ENCODE measurements around the gene SERINC5.

SERINC5 gene

DNA sequence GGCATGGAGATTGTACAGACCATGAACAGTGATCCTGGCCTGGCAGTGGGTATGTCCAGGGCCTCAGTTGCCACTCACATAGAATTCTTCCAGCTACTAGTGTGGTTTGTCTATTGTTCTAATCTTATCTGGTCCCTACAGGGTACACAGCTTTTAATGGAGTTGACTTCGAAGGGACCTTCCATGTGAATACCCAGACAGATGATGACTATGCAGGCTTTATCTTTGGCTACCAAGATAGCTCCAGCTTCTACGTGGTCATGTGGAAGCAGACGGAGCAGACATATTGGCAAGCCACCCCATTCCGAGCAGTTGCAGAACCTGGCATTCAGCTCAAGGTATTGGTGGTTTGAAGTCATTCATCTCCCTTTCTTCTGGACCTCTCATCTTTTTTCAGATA, 176.9 kb downstream of the SERINC5 start (continued):
- no peak for TF ChIP-seq ZC3H10 (CRISPR knock-in tag; IDR thresholded peaks at IDR 0.05)
- TF ChIP-seq, protein P1, sequence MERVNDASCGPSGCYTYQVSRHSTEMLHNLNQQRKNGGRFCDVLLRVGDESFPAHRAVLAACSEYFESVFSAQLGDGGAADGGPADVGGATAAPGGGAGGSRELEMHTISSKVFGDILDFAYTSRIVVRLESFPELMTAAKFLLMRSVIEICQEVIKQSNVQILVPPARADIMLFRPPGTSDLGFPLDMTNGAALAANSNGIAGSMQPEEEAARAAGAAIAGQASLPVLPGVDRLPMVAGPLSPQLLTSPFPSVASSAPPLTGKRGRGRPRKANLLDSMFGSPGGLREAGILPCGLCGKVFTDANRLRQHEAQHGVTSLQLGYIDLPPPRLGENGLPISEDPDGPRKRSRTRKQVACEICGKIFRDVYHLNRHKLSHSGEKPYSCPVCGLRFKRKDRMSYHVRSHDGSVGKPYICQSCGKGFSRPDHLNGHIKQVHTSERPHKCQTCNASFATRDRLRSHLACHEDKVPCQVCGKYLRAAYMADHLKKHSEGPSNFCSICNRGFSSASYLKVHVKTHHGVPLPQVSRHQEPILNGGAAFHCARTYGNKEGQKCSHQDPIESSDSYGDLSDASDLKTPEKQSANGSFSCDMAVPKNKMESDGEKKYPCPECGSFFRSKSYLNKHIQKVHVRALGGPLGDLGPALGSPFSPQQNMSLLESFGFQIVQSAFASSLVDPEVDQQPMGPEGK (CRISPR knock-in tag; IDR thresholded peaks at IDR 0.05; ENCODE audit: borderline replicate concordance): no peak
- no peak for TF ChIP-seq ARNTL (CRISPR knock-in tag; IDR thresholded peaks at IDR 0.05; ENCODE audit: borderline replicate concordance, low read depth)
- no peak for TF ChIP-seq ZNF70 (CRISPR knock-in tag; IDR thresholded peaks at IDR 0.05)
- no peak for TF ChIP-seq ZFP30 (CRISPR knock-in tag; IDR thresholded peaks at IDR 0.05)
- no peak for TF ChIP-seq TOX (CRISPR knock-in tag; IDR thresholded peaks at IDR 0.05; ENCODE audit: borderline replicate concordance)
- no peak for TF ChIP-seq TCF4 (CRISPR knock-in tag; IDR thresholded peaks at IDR 0.05; ENCODE audit: borderline replicate concordance)

DNA sequence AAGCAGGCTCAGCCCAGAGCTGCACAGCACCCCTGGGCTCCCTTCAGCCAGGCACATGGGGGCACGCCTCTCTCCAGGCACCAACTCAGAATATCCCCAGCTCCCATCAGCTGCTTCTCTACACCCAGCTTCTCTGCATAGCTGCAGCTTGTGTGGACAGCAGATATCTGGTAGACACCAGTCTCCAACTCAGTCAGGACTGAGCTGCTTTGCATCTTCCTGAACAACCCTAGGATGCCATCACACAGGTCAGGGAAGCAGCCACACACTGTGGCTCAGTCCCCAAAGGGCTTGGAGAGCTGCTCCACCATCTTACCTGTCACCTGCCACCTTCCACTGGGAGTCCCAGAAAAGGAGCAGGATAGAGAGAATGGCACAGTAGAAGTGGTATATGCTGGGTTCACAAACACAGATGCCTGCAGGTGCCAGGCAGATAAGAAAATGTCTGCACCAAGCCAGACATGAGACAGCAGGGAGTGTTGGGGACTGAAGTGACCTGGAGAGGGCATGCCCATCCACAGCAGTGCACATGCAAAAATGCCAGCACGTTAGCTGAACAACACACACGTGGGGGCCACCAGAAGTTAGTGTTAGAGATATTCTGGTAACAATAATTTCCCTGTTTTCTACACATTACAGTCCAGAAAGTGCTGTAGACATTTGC, 178.7 kb downstream of the SERINC5 start:
- no peak for ATAC-seq
- TF ChIP-seq OSR1 (CRISPR knock-in tag; IDR thresholded peaks at IDR 0.05): no peak
- TF ChIP-seq, protein P2, sequence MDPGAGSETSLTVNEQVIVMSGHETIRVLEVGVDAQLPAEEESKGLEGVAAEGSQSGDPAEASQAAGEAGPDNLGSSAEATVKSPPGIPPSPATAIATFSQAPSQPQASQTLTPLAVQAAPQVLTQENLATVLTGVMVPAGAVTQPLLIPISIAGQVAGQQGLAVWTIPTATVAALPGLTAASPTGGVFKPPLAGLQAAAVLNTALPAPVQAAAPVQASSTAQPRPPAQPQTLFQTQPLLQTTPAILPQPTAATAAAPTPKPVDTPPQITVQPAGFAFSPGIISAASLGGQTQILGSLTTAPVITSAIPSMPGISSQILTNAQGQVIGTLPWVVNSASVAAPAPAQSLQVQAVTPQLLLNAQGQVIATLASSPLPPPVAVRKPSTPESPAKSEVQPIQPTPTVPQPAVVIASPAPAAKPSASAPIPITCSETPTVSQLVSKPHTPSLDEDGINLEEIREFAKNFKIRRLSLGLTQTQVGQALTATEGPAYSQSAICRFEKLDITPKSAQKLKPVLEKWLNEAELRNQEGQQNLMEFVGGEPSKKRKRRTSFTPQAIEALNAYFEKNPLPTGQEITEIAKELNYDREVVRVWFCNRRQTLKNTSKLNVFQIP (CRISPR knock-in tag; IDR thresholded peaks at IDR 0.05; ENCODE audit: borderline replicate concordance, low read depth): no peak
- no peak for TF ChIP-seq TCF4 (CRISPR knock-in tag; IDR thresholded peaks at IDR 0.05; ENCODE audit: borderline replicate concordance)
- no peak for TF ChIP-seq ZFP3 (CRISPR knock-in tag; IDR thresholded peaks at IDR 0.05)
- TF ChIP-seq ZFP30 (CRISPR knock-in tag; IDR thresholded peaks at IDR 0.05): no peak
- TF ChIP-seq, protein P1 (CRISPR knock-in tag; IDR thresholded peaks at IDR 0.05; ENCODE audit: borderline replicate concordance): no peak
- TF ChIP-seq, protein P3, sequence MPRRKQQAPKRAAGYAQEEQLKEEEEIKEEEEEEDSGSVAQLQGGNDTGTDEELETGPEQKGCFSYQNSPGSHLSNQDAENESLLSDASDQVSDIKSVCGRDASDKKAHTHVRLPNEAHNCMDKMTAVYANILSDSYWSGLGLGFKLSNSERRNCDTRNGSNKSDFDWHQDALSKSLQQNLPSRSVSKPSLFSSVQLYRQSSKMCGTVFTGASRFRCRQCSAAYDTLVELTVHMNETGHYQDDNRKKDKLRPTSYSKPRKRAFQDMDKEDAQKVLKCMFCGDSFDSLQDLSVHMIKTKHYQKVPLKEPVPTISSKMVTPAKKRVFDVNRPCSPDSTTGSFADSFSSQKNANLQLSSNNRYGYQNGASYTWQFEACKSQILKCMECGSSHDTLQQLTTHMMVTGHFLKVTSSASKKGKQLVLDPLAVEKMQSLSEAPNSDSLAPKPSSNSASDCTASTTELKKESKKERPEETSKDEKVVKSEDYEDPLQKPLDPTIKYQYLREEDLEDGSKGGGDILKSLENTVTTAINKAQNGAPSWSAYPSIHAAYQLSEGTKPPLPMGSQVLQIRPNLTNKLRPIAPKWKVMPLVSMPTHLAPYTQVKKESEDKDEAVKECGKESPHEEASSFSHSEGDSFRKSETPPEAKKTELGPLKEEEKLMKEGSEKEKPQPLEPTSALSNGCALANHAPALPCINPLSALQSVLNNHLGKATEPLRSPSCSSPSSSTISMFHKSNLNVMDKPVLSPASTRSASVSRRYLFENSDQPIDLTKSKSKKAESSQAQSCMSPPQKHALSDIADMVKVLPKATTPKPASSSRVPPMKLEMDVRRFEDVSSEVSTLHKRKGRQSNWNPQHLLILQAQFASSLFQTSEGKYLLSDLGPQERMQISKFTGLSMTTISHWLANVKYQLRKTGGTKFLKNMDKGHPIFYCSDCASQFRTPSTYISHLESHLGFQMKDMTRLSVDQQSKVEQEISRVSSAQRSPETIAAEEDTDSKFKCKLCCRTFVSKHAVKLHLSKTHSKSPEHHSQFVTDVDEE (CRISPR knock-in tag; IDR thresholded peaks at IDR 0.05): no peak
- TF ChIP-seq SNAI2 (CRISPR knock-in tag; IDR thresholded peaks at IDR 0.05): no peak
- TF ChIP-seq BACH2 (CRISPR knock-in tag; IDR thresholded peaks at IDR 0.05; ENCODE audit: borderline replicate concordance): no peak
- TF ChIP-seq, protein P4, sequence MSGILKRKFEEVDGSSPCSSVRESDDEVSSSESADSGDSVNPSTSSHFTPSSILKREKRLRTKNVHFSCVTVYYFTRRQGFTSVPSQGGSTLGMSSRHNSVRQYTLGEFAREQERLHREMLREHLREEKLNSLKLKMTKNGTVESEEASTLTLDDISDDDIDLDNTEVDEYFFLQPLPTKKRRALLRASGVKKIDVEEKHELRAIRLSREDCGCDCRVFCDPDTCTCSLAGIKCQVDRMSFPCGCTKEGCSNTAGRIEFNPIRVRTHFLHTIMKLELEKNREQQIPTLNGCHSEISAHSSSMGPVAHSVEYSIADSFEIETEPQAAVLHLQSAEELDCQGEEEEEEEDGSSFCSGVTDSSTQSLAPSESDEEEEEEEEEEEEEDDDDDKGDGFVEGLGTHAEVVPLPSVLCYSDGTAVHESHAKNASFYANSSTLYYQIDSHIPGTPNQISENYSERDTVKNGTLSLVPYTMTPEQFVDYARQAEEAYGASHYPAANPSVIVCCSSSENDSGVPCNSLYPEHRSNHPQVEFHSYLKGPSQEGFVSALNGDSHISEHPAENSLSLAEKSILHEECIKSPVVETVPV (CRISPR knock-in tag; IDR thresholded peaks at IDR 0.05): no peak
- TF ChIP-seq ZC3H10 (CRISPR knock-in tag; IDR thresholded peaks at IDR 0.05): no peak
- TF ChIP-seq ZNF70 (CRISPR knock-in tag; IDR thresholded peaks at IDR 0.05): no peak
- TF ChIP-seq PPARA (CRISPR knock-in tag; IDR thresholded peaks at IDR 0.05; ENCODE audit: borderline replicate concordance): no peak
- TF ChIP-seq ZNF565 (CRISPR knock-in tag; conservative IDR thresholded peaks at IDR 0.05; ENCODE audit: low read depth): no peak
- TF ChIP-seq CSDC2 (CRISPR knock-in tag; IDR thresholded peaks at IDR 0.05): no peak
- TF ChIP-seq ZNF8 (CRISPR knock-in tag; IDR thresholded peaks at IDR 0.05): no peak
- TF ChIP-seq, protein P5, sequence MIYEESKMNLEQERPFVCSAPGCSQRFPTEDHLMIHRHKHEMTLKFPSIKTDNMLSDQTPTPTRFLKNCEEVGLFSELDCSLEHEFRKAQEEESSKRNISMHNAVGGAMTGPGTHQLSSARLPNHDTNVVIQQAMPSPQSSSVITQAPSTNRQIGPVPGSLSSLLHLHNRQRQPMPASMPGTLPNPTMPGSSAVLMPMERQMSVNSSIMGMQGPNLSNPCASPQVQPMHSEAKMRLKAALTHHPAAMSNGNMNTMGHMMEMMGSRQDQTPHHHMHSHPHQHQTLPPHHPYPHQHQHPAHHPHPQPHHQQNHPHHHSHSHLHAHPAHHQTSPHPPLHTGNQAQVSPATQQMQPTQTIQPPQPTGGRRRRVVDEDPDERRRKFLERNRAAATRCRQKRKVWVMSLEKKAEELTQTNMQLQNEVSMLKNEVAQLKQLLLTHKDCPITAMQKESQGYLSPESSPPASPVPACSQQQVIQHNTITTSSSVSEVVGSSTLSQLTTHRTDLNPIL (CRISPR knock-in tag; IDR thresholded peaks at IDR 0.05; ENCODE audit: low read depth): no peak
- no peak for TF ChIP-seq TOX (CRISPR knock-in tag; IDR thresholded peaks at IDR 0.05; ENCODE audit: borderline replicate concordance)
- no peak for TF ChIP-seq ESRRG (CRISPR knock-in tag; IDR thresholded peaks at IDR 0.05)
- TF ChIP-seq GLIS3 (CRISPR knock-in tag; IDR thresholded peaks at IDR 0.05): no peak

Measured in SK-N-SH treated with all-trans-retinoic acid at 6 μM for 48 hours (cell line).